Inflammatory macrophage (primary cell): ENCODE results near the gene MDM1.
A peak's percentile ranks its signal among the peaks of the same experiment; 100 is the strongest.

Source experiments
- DNase-seq, 2 donors: peaks; one replicate each; pipeline ENCODE4 v3.0.0-alpha.2; 2020 to 2022

MDM1 gene

GRCh38 chr12:68356060-68356695, 24.0 kb upstream of the MDM1 start:
- peak in 1 of 2 donors; percentile 27 for DNase-seq

GRCh38 chr12:68354977-68355541, 22.9 kb upstream of the MDM1 start:
- DNase-seq, result no peak

- DNase-seq, result no peak
Observed at GRCh38 chr12:68352067-68352466, 19.9 kb upstream of the MDM1 start.

- DNase-seq, result no peak
Observed at GRCh38 chr12:68350753-68351152, 18.6 kb upstream of the MDM1 start.

GRCh38 chr12:68349921-68350606, 17.9 kb upstream of the MDM1 start:
- no peak for DNase-seq

GRCh38 chr12:68349220-68349621, 17.1 kb upstream of the MDM1 start:
- DNase-seq, result no peak

- no peak for DNase-seq
Observed at GRCh38 chr12:68348419-68348818, 16.3 kb upstream of the MDM1 start.

GRCh38 chr12:68345763-68346162, 13.6 kb upstream of the MDM1 start:
- DNase-seq, result no peak

GRCh38 chr12:68344126-68344525, 12.0 kb upstream of the MDM1 start:
- no peak for DNase-seq

- DNase-seq, result no peak
Observed at GRCh38 chr12:68342966-68343365, 10.8 kb upstream of the MDM1 start.

- no peak for DNase-seq
Observed at GRCh38 chr12:68341822-68342221, 9.7 kb upstream of the MDM1 start.

- no peak for DNase-seq
Observed at GRCh38 chr12:68340404-68341270, 8.5 kb upstream of the MDM1 start.

- DNase-seq, result no peak
Observed at GRCh38 chr12:68336889-68337303, 4.7 kb upstream of the MDM1 start.

GRCh38 chr12:68335462-68335861, 3.3 kb upstream of the MDM1 start:
- DNase-seq, result no peak

GRCh38 chr12:68334132-68334531, 2.0 kb upstream of the MDM1 start:
- peak; percentile 39 to 54 for DNase-seq

- peak in 1 of 2 donors; percentile 5 for DNase-seq
Observed at GRCh38 chr12:68332728-68333630, 817 bp upstream of the MDM1 start.

GRCh38 chr12:68331500-68331868, 678 bp downstream of the MDM1 start:
- DNase-seq, result no peak

GRCh38 chr12:68327896-68328295, 4.3 kb downstream of the MDM1 start:
- DNase-seq, result no peak

- DNase-seq, result peak; percentile 80 to 83
Observed at GRCh38 chr12:68326716-68327115, 5.4 kb downstream of the MDM1 start.

- peak in 1 of 2 donors; percentile 9 for DNase-seq
Observed at GRCh38 chr12:68325966-68326365, 6.2 kb downstream of the MDM1 start.

GRCh38 chr12:68324531-68324930, 7.6 kb downstream of the MDM1 start:
- no peak for DNase-seq

- DNase-seq, result no peak
Observed at GRCh38 chr12:68321140-68321539, 11.0 kb downstream of the MDM1 start.
